KOPT-K1 (cell line): Measurements from ENCODE around the gene PTPRG.

Experiments used
- H3K27ac ChIP-seq: fragments of 200-600 bp; sonication (generic); 2 replicates; pipeline ENCODE4 v1.5.1; 2016; ENCODE audit warnings: antibody characterized with exemption, mild to moderate bottlenecking, low read depth, low read length; ENCODE audit not compliant: poor library complexity, severe bottlenecking
- H3K36me3 ChIP-seq: fragments of 200-600 bp; sonication (generic); 2 replicates; pipeline ENCODE4 v1.5.1; 2017; ENCODE audit warnings: antibody characterized with exemption, mild to moderate bottlenecking, low read length, moderate library complexity; ENCODE audit not compliant: insufficient read depth
- H3K9me3 ChIP-seq: fragments of 200-600 bp; sonication (generic); 2 replicates; pipeline ENCODE4 v1.5.1; 2017; ENCODE audit warnings: antibody characterized with exemption, low read length, mild to moderate bottlenecking; ENCODE audit not compliant: insufficient read depth, poor library complexity, severe bottlenecking

The PTPRG gene

DNA sequence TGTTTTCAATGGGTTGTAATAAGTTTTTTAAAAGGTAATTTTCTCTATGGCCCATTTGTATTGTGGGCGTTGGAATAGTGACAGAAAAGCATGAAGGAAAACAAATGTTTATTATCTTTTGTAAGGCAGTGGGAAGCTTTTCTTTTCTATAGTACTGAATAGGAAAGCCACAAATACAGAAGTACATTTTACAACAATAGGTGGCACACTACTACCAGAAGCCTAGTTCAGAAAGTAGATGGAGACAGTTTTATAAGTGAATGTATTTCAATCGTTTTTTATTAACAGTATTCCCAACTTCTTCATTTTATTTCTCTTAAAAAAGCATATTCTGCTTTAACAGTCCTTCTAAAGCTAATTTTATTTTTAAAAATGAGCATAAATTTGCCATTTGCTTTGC is 296.7 kb downstream of the PTPRG start:
- H3K27ac ChIP-seq: no peak overlapping the region
- H3K36me3 ChIP-seq: no peaks in the 10 kb centered on the region
- no peaks in the 10 kb centered on the region for H3K9me3 ChIP-seq

DNA sequence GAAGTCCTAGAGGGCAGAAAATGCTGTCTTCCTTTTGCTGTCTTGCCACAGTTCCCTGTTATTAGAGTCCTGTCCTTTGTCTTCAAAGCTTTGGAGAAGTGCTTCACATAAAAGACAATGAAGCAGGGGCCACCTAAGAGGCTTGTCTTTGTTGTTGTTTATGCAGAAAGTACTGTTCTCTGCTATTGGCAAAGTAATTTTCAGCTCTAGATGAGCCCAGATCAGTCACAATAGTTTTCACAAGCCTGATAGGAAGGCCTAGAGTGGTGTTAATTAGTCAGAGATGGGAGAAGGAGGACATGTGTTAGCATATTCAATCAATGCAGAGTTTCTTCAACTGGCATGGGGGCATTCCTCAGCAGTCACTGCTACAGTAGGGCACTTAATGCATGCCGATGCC is 300.0 kb downstream of the PTPRG start:
- H3K9me3 ChIP-seq: no peaks in the 10 kb centered on the region
- H3K27ac ChIP-seq: no peak overlapping the region
- no peaks in the 10 kb centered on the region for H3K36me3 ChIP-seq

DNA sequence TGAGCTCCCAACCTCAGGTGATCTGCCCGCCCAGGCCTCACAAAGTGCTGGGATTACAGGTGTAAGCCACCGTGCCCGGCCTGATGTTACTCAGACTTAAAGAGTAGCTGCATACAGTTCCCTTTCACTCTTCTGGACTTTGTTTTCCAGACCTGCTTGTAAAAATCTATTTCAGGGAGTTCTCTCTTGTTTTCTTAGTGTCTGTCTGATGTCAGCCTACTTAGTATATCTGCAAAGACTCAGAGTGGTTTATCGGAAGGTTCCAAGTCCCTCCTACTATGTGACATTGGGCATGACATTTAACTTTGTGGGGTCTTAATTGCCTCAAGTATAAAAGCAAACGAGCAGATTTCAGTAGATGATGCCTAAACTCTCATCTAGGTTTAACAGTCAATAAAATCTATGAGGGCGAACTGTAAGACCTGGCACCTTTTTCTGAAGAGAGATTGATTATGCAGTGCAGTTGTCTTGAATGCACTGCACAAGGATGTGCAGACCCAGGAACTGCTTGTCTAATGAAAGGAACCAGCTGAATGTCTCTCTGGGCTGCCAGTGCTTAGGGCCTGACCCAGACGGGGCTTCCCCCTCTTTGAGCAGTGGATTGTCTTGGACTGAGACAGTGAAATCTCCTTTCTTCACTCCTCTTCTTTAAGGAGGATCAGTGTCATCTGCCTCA is 301.4 kb downstream of the PTPRG start:
- no peak overlapping the region for H3K27ac ChIP-seq
- H3K36me3 ChIP-seq: no peaks in the 10 kb centered on the region
- H3K9me3 ChIP-seq: no peaks in the 10 kb centered on the region

DNA sequence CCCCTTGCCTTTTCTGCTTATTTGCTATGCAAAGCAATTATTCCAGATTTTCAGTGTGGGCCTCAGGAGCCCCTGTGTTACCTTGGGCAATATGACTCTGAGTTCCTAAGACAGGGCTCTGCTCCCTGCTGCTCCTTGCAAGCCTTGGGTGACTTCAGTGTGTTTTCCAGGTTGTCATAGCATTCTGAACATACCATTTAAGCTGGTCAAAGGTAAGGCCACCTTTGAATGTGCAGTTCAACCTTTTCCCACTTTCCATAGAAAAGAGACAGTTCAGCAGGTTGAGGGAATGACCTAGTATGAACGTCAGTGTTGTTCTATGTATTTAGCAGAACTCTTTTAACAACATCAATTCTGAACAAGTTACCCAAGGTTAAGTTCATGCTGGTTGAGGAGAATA is 302.2 kb downstream of the PTPRG start:
- no peaks in the 10 kb centered on the region for H3K36me3 ChIP-seq
- H3K27ac ChIP-seq: no peak overlapping the region
- H3K9me3 ChIP-seq: no peaks in the 10 kb centered on the region

DNA sequence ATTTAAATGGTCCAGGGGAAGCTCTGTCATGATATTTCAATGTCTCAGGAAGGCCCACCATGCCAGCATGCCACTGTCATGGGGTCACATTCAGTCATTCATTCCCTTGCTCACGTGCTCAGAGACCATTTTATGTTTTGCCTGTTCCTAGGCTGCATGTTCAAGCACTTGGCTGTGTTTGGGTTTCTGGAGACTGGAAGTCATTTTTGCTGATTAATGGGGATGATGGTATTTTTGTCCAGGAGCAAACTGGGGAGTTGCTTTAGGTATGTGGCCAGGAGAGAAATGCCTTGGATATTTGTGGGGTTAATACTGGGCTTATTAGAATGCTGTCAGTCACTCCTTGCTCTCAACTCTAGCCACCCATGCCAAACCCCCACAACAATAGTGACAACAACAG is 303.5 kb downstream of the PTPRG start:
- H3K9me3 ChIP-seq: no peaks in the 10 kb centered on the region
- H3K27ac ChIP-seq: no peak overlapping the region
- H3K36me3 ChIP-seq: no peaks in the 10 kb centered on the region

DNA sequence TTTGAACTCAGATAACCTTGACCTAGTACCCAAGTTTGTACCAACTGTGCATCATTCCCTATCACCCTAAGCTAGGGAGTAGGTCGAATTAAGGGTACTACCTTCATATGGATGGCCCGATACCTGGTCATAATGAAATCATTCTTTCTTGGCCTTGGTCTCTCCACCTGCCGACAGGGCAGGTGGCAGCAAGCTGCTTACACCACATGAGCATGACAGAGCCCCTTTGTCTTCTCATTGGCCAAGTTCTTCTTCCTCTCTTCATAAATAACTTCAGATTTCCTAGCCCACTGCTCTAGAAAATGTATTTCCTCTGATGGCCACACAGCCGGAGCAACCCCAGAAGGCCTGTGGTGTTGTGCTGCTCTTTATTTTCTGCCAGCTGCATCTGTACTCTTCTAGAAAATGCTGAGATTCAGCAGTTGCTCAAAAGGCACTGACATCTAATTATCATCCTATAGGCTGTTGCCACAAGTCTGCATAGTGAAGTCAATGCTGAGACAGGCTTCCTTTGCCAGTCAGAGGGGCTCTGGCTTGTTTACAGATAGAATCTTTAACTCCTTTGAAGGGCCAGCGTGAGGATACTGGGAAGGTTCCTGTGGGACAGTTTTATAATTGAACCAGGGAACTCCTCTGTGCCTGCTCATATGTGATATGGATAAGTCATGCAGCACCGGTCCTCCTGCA is 304.2 kb downstream of the PTPRG start:
- Histone ChIP-seq H3K9me3 (no peaks in the 10 kb centered on the region), H3K27ac (no peak overlapping the region), H3K36me3 (no peaks in the 10 kb centered on the region)

DNA sequence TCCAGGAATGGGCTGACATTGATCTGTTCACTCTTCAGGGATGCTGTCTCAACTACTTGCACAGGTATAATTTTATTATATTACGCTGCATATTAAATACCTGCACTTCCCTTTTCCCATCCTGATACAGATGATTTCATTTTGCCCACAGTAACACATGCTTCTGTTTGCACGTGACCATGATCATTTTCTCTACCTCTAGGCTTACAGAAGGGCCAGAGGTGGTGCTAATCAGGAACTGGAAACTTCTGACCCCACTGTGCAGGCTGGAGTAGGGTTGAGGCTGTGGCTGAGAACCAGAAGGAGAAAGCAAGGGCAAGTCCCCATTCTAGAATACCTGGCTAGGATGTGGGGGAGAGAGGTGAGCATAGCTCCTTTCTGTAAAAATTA is 304.8 kb downstream of the PTPRG start:
- H3K27ac ChIP-seq: no peak overlapping the region
- no peaks in the 10 kb centered on the region for H3K9me3 ChIP-seq
- no peaks in the 10 kb centered on the region for H3K36me3 ChIP-seq

DNA sequence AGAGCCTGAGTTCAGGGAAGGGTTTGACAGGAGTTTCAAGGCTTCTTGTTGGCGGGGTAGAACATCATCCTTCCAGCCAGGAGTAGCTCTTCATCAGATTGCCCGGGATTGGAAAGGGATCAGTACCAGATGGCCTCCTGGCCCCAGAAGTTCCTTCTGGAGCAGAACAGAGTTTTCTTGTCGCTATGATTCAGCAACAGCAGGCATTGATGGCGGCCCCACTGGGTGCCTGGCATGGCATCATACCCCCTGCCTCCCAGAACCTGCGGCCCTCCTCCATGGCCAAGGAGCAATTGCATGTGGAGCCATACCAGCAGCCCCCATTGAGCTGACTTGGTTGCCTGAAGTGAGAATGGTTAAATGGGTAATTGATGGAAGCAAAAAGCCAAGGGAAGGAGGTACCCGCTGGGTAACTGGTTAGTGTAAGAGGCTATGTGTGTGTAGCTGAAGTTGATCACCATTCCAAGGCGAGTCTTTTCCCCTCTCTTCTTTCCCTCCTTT is 305.6 kb downstream of the PTPRG start:
- Histone ChIP-seq H3K9me3 (no peaks in the 10 kb centered on the region), H3K27ac (no peak overlapping the region), H3K36me3 (no peaks in the 10 kb centered on the region)

DNA sequence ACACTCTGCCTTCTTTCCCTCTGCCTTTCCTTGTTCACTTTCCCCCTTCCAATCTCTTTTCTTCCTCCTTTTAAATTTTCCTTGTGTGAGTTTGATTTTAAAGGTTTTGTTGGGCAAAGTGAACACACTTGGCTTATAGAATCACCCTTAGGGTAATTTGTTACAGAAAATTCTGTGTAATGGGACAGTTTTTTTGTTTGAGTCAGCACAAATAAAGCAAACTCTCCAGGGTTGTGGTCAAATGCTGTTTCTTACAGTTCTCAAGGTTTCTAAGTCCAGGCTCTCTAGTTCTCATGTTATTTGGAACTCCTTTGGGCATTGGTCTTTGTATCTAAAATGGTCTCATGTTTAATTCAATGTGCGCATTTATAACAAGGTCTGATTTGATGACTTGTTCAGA is 307.1 kb downstream of the PTPRG start:
- no peaks in the 10 kb centered on the region for H3K9me3 ChIP-seq
- no peaks in the 10 kb centered on the region for H3K36me3 ChIP-seq
- H3K27ac ChIP-seq: no peak overlapping the region

DNA sequence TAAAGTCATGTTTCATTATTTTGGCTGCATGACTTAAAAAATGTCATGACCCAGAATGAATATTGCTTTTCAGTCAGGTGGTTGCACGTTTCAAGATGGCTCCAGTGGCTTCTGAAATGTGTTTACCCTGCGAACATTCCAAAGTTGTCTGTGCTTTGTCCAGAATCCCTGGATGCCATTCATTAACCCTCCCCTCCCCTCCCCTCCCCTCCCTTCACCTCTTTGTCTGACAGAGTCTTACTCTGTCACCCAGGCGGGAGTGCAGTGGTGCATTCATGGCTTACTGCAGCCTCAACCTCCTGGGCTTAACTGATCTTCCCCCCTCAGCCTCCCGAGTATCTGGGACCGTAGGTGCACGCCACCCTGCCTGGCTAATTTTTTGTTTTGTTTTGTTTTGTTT is 308.0 kb downstream of the PTPRG start:
- Histone ChIP-seq H3K27ac (no peak overlapping the region), H3K36me3 (no peaks in the 10 kb centered on the region), H3K9me3 (no peaks in the 10 kb centered on the region)

DNA sequence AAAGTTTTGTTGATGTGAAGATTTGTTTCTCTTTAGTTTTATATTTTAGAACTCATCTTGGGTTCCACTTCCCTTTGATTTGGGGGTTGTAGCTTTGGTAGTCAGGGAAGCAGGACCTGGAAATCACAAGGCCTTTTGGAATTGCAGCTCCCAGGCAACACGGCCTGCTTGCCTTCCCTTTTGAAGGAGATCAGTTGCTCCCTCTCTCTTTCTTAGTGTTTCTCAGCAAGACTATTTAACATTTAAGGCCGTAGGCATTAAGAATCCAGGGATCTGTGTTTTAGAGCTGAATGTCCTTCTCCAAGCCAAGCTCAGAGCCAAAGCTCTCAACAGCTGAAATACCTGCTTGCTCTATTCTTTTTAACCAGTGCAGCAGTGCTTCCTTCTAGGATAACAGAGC is 310.3 kb downstream of the PTPRG start:
- Histone ChIP-seq H3K27ac (no peak overlapping the region), H3K9me3 (no peaks in the 10 kb centered on the region), H3K36me3 (no peaks in the 10 kb centered on the region)

DNA sequence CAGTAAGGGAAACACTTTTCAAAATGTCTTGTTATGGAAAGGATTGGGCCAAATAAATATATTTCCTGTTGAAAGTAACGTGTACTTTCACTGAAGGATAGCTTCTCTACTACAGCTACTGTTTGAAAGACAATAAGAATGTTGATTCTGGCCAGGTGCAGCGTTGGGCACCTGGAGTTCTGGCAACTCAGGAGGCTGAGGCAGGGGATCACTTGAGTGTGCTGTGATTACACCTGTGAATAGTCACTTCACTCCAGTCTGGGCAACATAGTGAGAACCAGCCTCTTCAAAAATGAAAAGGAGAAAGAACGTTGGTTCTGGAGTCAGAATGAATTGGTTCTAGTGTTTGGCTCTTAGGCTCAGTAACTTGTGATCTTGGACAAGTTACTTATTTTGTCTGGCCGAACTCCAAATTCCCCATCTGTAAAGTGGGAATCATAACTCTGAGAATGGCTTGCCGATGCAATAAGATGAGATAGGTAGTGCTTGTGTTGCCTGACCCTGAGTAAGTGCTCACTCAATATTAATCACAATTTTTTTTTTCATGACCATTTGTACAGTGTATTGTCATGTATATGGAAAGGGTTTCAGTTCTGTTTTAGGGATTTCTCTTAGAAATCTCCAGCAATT is 310.8 kb downstream of the PTPRG start:
- Histone ChIP-seq H3K36me3 (no peaks in the 10 kb centered on the region), H3K9me3 (no peaks in the 10 kb centered on the region), H3K27ac (no peak overlapping the region)

DNA sequence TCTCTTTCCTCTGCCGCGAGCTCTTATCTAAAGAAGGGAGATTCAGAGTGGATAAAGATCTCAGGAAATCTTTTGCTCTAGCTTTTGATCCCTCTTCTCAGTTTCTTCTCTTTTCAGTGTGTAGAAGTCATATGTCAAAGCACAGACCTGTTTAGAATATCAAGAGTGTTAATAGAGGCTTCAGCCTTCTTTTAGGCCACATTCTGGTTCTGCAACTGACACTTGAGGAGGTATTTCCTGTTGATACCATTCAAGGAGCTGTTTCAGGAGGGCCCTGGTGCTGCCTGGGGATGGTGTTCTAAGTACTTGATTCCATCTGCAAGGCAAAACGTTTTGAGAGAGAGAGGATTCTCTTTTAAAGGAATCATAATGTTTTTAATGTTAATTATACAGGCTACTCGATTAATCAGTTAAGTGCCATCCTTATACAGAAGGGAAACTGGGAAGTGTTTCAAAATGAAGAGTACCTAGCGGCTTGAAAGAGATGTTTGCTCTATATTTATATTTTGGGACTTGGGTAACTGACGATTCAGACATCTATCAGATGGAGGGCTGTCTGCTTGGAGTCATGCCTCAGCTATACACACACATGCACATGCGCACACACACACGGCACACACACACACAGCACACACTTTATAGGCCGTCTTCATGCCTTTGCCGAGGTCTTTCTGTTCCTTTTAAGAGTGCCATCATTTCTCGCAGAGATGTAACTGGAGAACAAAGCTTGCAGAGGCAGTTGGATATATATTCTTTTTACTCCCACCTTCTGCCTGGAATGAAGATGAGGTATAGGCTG is 313.9 kb downstream of the PTPRG start:
- Histone ChIP-seq H3K27ac (no peak overlapping the region), H3K9me3 (no peaks in the 10 kb centered on the region), H3K36me3 (no peaks in the 10 kb centered on the region)

DNA sequence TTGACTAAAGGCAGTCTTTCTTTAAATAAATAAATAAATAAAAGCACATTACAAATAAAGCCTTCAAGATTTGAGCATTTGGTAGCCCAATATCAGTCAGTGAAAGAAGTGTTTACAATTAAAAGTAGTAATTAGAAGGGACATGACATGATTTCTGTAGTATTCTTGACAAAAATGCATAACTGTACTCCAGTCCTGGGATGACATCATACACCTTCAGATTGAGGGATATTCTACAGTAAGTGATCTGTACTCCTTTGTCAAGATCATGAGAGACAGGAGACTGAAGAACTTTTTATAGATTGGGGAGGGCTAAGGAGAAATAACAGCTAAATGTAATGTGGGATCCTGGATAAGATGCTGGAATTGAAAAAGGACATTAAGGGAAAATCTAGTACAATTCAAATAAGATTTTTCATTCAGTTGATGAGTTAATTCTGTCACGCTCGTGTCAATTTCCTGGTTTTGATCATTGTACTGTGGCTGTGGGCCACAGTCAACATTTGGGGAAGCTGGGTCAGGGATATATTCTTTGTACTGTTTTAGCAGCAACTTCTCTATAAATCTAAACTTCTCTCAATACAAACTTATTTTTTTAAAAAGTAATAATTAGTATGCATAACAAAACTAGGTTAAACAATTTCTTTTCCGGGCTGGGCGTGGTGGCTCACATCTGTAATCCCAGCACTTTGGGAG is 314.8 kb downstream of the PTPRG start:
- Histone ChIP-seq H3K27ac (no peak overlapping the region), H3K9me3 (no peaks in the 10 kb centered on the region), H3K36me3 (no peaks in the 10 kb centered on the region)

DNA sequence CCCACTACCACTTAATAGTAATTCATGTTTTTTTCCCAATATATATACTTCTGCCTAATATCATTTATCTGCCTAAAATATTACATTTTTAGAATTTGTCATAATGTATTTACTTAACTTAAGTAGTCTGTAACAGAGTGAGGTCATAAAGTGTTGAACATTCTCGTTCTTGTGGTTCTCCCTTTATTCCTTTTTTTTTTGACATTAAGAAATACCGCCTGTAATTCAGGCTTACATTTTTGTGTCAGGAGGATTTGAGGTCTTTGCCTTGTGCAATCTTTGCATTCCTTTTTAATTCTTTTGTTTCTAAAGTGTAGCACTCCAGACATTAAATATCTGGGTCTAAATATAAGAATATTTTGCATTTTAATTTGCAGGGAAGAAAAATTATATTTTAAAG is 315.4 kb downstream of the PTPRG start:
- Histone ChIP-seq H3K9me3 (no peaks in the 10 kb centered on the region), H3K36me3 (no peaks in the 10 kb centered on the region), H3K27ac (no peak overlapping the region)
